Kidney (tissue), 22 donors: ENCODE measurements around the gene BTG1. TPM values are rescaled to one million over a fixed set of nuclear protein-coding genes. Genes with fewer than 3 reads are reported as not detected.

ENCODE experiments used
- DNase-seq, 5 donors: peaks; one replicate each; pipeline ENCODE4 v3.0.0-alpha.2; 2013 to 2020
- FAIRE-seq: peaks from 2 replicates; lab custom pipeline; 2012; peaks lifted over from hg19 to GRCh38; lab: Jason Lieb, UNC
- H3K27ac ChIP-seq, 2 donors: one replicate each; pipeline ENCODE4 v1.7.0; 2013; ENCODE audit warnings: low read depth in 2 of 2, low read length in 2 of 2, inconsistent platforms in 1 of 2
- H3K27me3 ChIP-seq: one replicate; pipeline ENCODE4 v1.7.1; 2013; ENCODE audit warnings: low read length, inconsistent platforms; ENCODE audit not compliant: control insufficient read depth, insufficient read depth
- H3K36me3 ChIP-seq, 3 donors: one replicate each; pipeline versions ENCODE4 v1.7.0 to v1.7.1; 2013; ENCODE audit warnings: low read length in 3 of 3, control low read depth in 1 of 3, inconsistent platforms in 1 of 3; ENCODE audit not compliant: insufficient read depth in 3 of 3, control insufficient read depth in 2 of 3
- H3K4me1 ChIP-seq, 3 donors: one replicate each; pipeline versions ENCODE4 v1.7.0 to v1.7.1; 2013; ENCODE audit warnings: low read length in 3 of 3, inconsistent platforms in 1 of 3, low read depth in 1 of 3; ENCODE audit not compliant: control insufficient read depth in 2 of 3, insufficient read depth in 2 of 3
- H3K4me3 ChIP-seq, 3 donors: one replicate each; pipeline versions ENCODE4 v1.7.0 to v1.8.1; 2013; ENCODE audit warnings: low read length in 3 of 3, control low read depth in 1 of 3, inconsistent platforms in 1 of 3
- H3K9ac ChIP-seq, 3 donors: one replicate each; pipeline versions ENCODE4 v1.7.0 to v1.7.1; 2013; ENCODE audit warnings: low read length in 3 of 3, control low read depth in 1 of 3, inconsistent platforms in 1 of 3
- H3K9me3 ChIP-seq, 3 donors: one replicate each; pipeline versions ENCODE4 v1.7.0 to v1.7.1; 2013; ENCODE audit warnings: low read length in 3 of 3, control low read depth in 1 of 3, inconsistent platforms in 1 of 3; ENCODE audit not compliant: control insufficient read depth in 2 of 3, insufficient read depth in 1 of 3
- CTCF ChIP-seq: IDR thresholded peaks from 3 replicates; pipeline ENCODE4 v1.5.1; 2012; ENCODE audit warnings: mild to moderate bottlenecking, moderate library complexity, borderline replicate concordance; ENCODE audit not compliant: insufficient read depth; ENCODE audit errors: extremely low read depth
- intact Hi-C: fragments of 100-400 bp; cut with DNase I; formaldehyde crosslinking; loops from one replicate; pipeline ENCODE4 v1.11.1; 2022
- long read RNA-seq, 10 donors: library from polyadenylated mRNA in 1 of 10; unstranded in 1 of 10; transcript quantifications; one replicate each; pipeline ENCODE4 v2.0.0 and lab custom pipeline, GENCODE V29; 2021 to 2026
- polyA plus RNA-seq: library from polyadenylated mRNA; stranded (reverse); fragments of 350-450 nt; fragmentation: Illumina TruSeq; extraction: RNeasy Lipid Tissue Mini Kit (QIAGEN cat#74804); gene quantifications from one replicate; pipeline ENCODE4 v1.2.3, GENCODE V29; 2014; ENCODE audit warnings: low read depth, low replicate concordance; ENCODE audit not compliant: insufficient read depth
- total RNA-seq: library from RNA; stranded (reverse); fragmentation: NEBNext Ultra II Directional; extraction: Animal tissue kit (Norgen Biotek cat#: 25700); gene quantifications from one replicate; pipeline ENCODE4 v1.2.1, GENCODE V29; 2021
- donor health status: control.
- donor health status: control.
- donor health status: control.
- donor health status: control.
- donor health status: control.
- donor health status: DM: yes; HTN: yes; CAD: no.
- donor health status: Normal renal cell carcinoma (clear cell type).

BTG1 gene
- 173 TPM for total RNA-seq
- 59.9 TPM for polyA plus RNA-seq
- long read RNA-seq, donor 1, full-length matches to known transcripts: 65 of 65 reads
- long read RNA-seq, donor 1, partial matches to known transcripts: 0 of 65 reads
- long read RNA-seq, donor 1, other reads (novel, unspliced or antisense): 0 of 65 reads
- long read RNA-seq, donor 2, full-length matches to known transcripts: 80 of 80 reads
- long read RNA-seq, donor 2, partial matches to known transcripts: 0 of 80 reads
- long read RNA-seq, donor 2, other reads (novel, unspliced or antisense): 0 of 80 reads
- long read RNA-seq, donor 3, full-length matches to known transcripts: 124 of 124 reads
- long read RNA-seq, donor 3, partial matches to known transcripts: 0 of 124 reads
- long read RNA-seq, donor 3, other reads (novel, unspliced or antisense): 0 of 124 reads
- long read RNA-seq, donor 4, full-length matches to known transcripts: 36 of 36 reads
- long read RNA-seq, donor 4, partial matches to known transcripts: 0 of 36 reads
- long read RNA-seq, donor 4, other reads (novel, unspliced or antisense): 0 of 36 reads
- long read RNA-seq, donor 5, full-length matches to known transcripts: 2 of 2 reads
- long read RNA-seq, donor 5, partial matches to known transcripts: 0 of 2 reads
- long read RNA-seq, donor 5, other reads (novel, unspliced or antisense): 0 of 2 reads
- long read RNA-seq, donor 6, full-length matches to known transcripts: 61 of 61 reads
- long read RNA-seq, donor 6, partial matches to known transcripts: 0 of 61 reads
- long read RNA-seq, donor 6, other reads (novel, unspliced or antisense): 0 of 61 reads
- long read RNA-seq, donor 7, full-length matches to known transcripts: 122 of 134 reads
- long read RNA-seq, donor 7, partial matches to known transcripts: 0 of 134 reads
- long read RNA-seq, donor 7, other reads (novel, unspliced or antisense): 12 of 134 reads
- long read RNA-seq, donor 8, full-length matches to known transcripts: 64 of 64 reads
- long read RNA-seq, donor 8, partial matches to known transcripts: 0 of 64 reads
- long read RNA-seq, donor 8, other reads (novel, unspliced or antisense): 0 of 64 reads
- long read RNA-seq, donor 9, full-length matches to known transcripts: 43 of 43 reads
- long read RNA-seq, donor 9, partial matches to known transcripts: 0 of 43 reads
- long read RNA-seq, donor 9, other reads (novel, unspliced or antisense): 0 of 43 reads
- long read RNA-seq, donor 10, full-length matches to known transcripts: 85 of 85 reads
- long read RNA-seq, donor 10, partial matches to known transcripts: 0 of 85 reads
- long read RNA-seq, donor 10, other reads (novel, unspliced or antisense): 0 of 85 reads

GRCh38 chr12:92145731-92146496, at the start of gene BTG1:
TSS of gene BTG1 (minus strand) at chr12:92145846. CDS start at chr12:92145535, 311 bp downstream.
- peak; percentile 100 for DNase-seq
- Histone ChIP-seq H3K36me3 (peaks cover 4 to 17% (median 9%) of the 10 kb centered on the region in 3 donors), H3K9me3 (no peaks in the 10 kb centered on the region), H3K27me3 (no peaks in the 10 kb centered on the region), H3K4me1 (no peaks in the 10 kb centered on the region), H3K4me3 (peak within 1 kb of the TSS; percentile 81 to 97 (median 89)), H3K27ac (peak within 1 kb of the TSS; percentile 98 to 99), H3K9ac (peak within 1 kb of the TSS; percentile 92 to 97 (median 96))
- peak; percentile 99 for FAIRE-seq
- intact Hi-C loops: loop anchor here (10.0 kb wide), 1 partner anchor 429 kb away; no protein-coding TSS in a partner anchor
- TF ChIP-seq CTCF: no peak

- intact Hi-C loops: no loop called here
- peaks cover 0 to 4% (median 0%) of the 10 kb centered on the region in 3 donors for H3K9me3 ChIP-seq
- no peak overlapping the region for H3K4me3 ChIP-seq
- no peaks in the 10 kb centered on the region for H3K36me3 ChIP-seq
- no peak overlapping the region for H3K27ac ChIP-seq
- no peak for FAIRE-seq
- H3K27me3 ChIP-seq: no peaks in the 10 kb centered on the region
- H3K9ac ChIP-seq: no peak overlapping the region
- no peak for DNase-seq
- no peak for TF ChIP-seq CTCF
- H3K4me1 ChIP-seq: no peaks in the 10 kb centered on the region
Measured at GRCh38 chr12:92194561-92194960, 48.9 kb upstream of the BTG1 start.

GRCh38 chr12:92193846-92194245, 48.2 kb upstream of the BTG1 start:
- intact Hi-C loops: no loop called here
- Histone ChIP-seq H3K4me3 (no peak overlapping the region), H3K36me3 (no peaks in the 10 kb centered on the region), H3K9me3 (peaks cover 0 to 4% (median 0%) of the 10 kb centered on the region in 3 donors), H3K27me3 (no peaks in the 10 kb centered on the region), H3K9ac (no peak overlapping the region), H3K4me1 (no peaks in the 10 kb centered on the region), H3K27ac (no peak overlapping the region)
- no peak for FAIRE-seq
- no peak for TF ChIP-seq CTCF
- peak in 2 of 5 donors; percentile 15 to 32 for DNase-seq
